ENCODE results near the gene CCDC57. TPM values are rescaled to one million over a fixed set of nuclear protein-coding genes. Genes with fewer than 3 reads are reported as not detected.
A peak's percentile ranks its signal among the peaks of the same experiment; 100 is the strongest.

Gene CCDC57
- total and polyA plus RNA-seq, 2 of the 4 experiments (the other 2 are of a cell fraction): 7.3 to 31.3 TPM

DNA sequence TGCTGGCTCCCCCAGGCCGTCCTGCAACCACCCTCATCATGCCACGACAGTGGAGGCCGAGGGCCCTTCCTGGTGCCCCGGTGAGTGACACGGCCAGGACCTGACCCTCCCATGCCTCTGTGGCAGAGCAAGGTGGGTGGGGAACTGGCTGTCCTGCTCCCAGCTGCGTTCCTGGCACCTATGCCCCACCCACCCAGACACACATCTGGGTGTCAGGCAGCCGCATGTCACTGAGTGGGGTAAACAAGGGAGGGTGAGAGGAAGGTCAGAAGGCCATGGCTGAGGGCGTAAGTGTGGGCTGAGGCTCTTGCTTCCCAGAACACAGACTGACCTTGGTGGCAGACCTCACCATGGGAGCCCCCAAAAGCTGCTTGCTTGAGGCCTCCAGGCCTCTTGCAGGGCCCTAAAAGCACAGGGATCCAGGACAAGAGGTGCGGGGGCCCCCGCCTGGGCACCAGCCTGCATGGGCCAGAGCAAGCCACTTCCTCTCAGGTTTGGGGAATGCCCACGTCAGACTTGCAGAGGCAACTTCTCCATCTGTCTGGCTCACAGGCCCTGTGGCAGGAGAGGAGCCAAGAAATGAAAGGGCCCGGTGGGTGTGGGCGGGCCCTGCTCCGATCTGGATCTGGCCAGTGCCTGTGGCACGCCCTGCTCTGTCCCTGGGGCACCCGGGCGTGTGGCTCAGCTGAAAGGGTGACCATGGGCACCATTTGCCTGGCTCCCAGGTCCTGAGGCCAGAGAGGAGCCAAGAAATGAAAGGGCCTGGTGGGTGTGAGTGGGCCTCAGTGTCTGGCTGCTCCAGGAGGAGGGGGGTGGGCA, 3.9 kb upstream of the CCDC57 start:
- ChIA-PET CTCF (interaction anchor here (1.6 kb wide), 1 partner anchor 11 kb away, joined by 5 read pairs; no protein-coding TSS in a partner anchor), POLR2A (ENCODE audit: unreplicated experiment) (no interaction called here)
- intact Hi-C loops (cut with micrococcal nuclease) (loop anchor here (2.0 kb wide), 1 partner anchor 14 kb away; no protein-coding TSS in a partner anchor), dilution Hi-C loops (cut with HindIII; ENCODE audit: low sequenced_read_pairs, unreplicated experiment) (no loop called here), in situ Hi-C loops (cut with MboI; ENCODE audit: low sequenced_read_pairs) (no loop called here)
- H2BK5ac ChIP-seq (ENCODE audit: low read depth, low read length, poor library complexity, severe bottlenecking): peak overlapping the region; percentile 100
- peak overlapping the region; percentile 99 for H4K5ac ChIP-seq (ENCODE audit: low read depth, low read length)
- peak; percentile 81 for DNase-seq
- H3K9me3 ChIP-seq (ENCODE audit: control insufficient read depth, insufficient read depth, low read length): no peaks in the 10 kb centered on the region
- H3K36me3 ChIP-seq (ENCODE audit: control insufficient read depth, insufficient read depth, low read length): no peaks in the 10 kb centered on the region
- WGBS, 2 experiments (ENCODE audit: extremely low coverage in 2 of 2, insufficient read length in 1 of 2): 50% methylated on average over 2 of the region's 17 CpGs; no CpG with 5 or more reads in 1 of the 2 experiments
- H2BK20ac ChIP-seq (ENCODE audit: low read depth, low read length): peak overlapping the region; percentile 100
- H3K27me3 ChIP-seq (ENCODE audit: control insufficient read depth, insufficient read depth, low read length): no peaks in the 10 kb centered on the region
- 0 out of 2 replicates have a peak overlapping the region, but pooled peaks have one; percentile 3 for H3K4me2 ChIP-seq (ENCODE audit: low read depth, low read length)
- peaks cover 47% of the 10 kb centered on the region for H3K4me1 ChIP-seq (ENCODE audit: control insufficient read depth, insufficient read depth, low read length)
- no peaks in the 10 kb centered on the region for H4K20me1 ChIP-seq (ENCODE audit: insufficient read depth, low read length)
- peak overlapping the region; percentile 85 for H3K9ac ChIP-seq (ENCODE audit: low read depth, low read length)
- H2AK9ac ChIP-seq (replicated peaks; ENCODE audit: low read depth, low read length, poor library complexity): peak overlapping the region; percentile 100
- peak overlapping the region; percentile 100 for H2BK120ac ChIP-seq (ENCODE audit: low read depth, low read length)
- no TSS peak for BruUV-seq (replicated peaks)
- H3K14ac ChIP-seq (replicated peaks; ENCODE audit: low read depth, low read length): peak overlapping the region; percentile 100
- H3K9me1 ChIP-seq (ENCODE audit: insufficient read depth, low read length): peaks cover 37% of the 10 kb centered on the region
- H4K91ac ChIP-seq (ENCODE audit: insufficient read depth, low read depth, low read length): peak overlapping the region; percentile 100
- H3K27ac ChIP-seq (ENCODE audit: insufficient read depth, low read length): peak overlapping the region; percentile 100
- peaks cover 23 to 78% of the 10 kb centered on the region in 2 experiments; a peak in 3 of 4 replicates for H3K79me1 ChIP-seq (ENCODE audit: low read depth in 1 of 2, low read length in 2 of 2)
- H3K18ac ChIP-seq (ENCODE audit: low read depth, low read length): peak overlapping the region; percentile 99
- H2AFZ ChIP-seq (replicated peaks; ENCODE audit: low read length, poor library complexity): peak overlapping the region; percentile 80
- H2AK5ac ChIP-seq (ENCODE audit: low read depth, low read length): peak overlapping the region; percentile 100
- H3K23ac ChIP-seq (ENCODE audit: low read depth, low read length): peak overlapping the region; percentile 100
- peak; percentile 27 for ATAC-seq (ENCODE audit: low read depth)
- H3K4me3 ChIP-seq (ENCODE audit: insufficient read depth, low read depth, low read length): no peak overlapping the region
- H2BK15ac ChIP-seq (ENCODE audit: low read depth, low read length): peak overlapping the region; percentile 100
- TF ChIP-seq FOS (IDR thresholded peaks at IDR 0.05; ENCODE audit: low read depth, low read length) (no peak), MAZ (IDR thresholded peaks at IDR 0.05; ENCODE audit: borderline replicate concordance, low read depth, low read length) (0 out of 2 replicates have a peak, but pooled peaks have one; percentile 7)
- H4K8ac ChIP-seq (ENCODE audit: low read depth in 2 of 2, low read length in 2 of 2): peak overlapping the region; percentile 98 to 100
- peak overlapping the region; percentile 100 for H3K4ac ChIP-seq (ENCODE audit: low read depth, low read length)
- H3K56ac ChIP-seq (ENCODE audit: extremely low read depth, insufficient read depth, low read length): peak overlapping the region; percentile 92

Data from IMR-90 (cell line).